MG63 (cell line): ENCODE data around the gene KLHL3. TPM values are rescaled to one million over a fixed set of nuclear protein-coding genes. Genes with fewer than 3 reads are reported as not detected.

Experiments
- DNase-seq: peaks from one replicate; pipeline ENCODE4 v3.0.0-alpha.2; 2020
- H3K27me3 ChIP-seq: fragments of 250-450 bp; sonication (Bioruptor Pico); 2 replicates; pipeline ENCODE4 v1.5.1; 2020; ENCODE audit warnings: mild to moderate bottlenecking, moderate library complexity
- H3K36me3 ChIP-seq: fragments of 250-450 bp; sonication (Bioruptor Pico); 2 replicates; pipeline ENCODE4 v1.5.1; 2020; ENCODE audit warnings: mild to moderate bottlenecking, moderate library complexity
- H3K4me3 ChIP-seq: fragments of 250-450 bp; sonication (Bioruptor Pico); 2 replicates; pipeline ENCODE4 v1.5.1; 2020; ENCODE audit warnings: mild to moderate bottlenecking, moderate library complexity
- H3K9me3 ChIP-seq: fragments of 250-450 bp; sonication (Bioruptor Pico); 2 replicates; pipeline ENCODE4 v1.5.1; 2020; ENCODE audit warnings: mild to moderate bottlenecking, moderate library complexity
- total RNA-seq: library from RNA; depleted of rRNA; stranded (reverse); fragments of >200 nt; shearing (Covaris generic); gene quantifications from 2 replicates; pipeline ENCODE4 v1.2.3, GENCODE V29; 2014; ENCODE audit warnings: low replicate concordance

The KLHL3 gene
- total RNA-seq, 1 experiment from 2014 or later: 0.82 TPM

- DNase-seq: no peak
Observed at GRCh38 chr5:137730336-137730735, 5.6 kb downstream of the KLHL3 start.

GRCh38 chr5:137728048-137728447 is 7.8 kb downstream of the KLHL3 start:
- Histone ChIP-seq H3K9me3 (0 out of 2 replicates have a peak, but pooled peaks cover 3% of the 10 kb centered on the region), H3K27me3 (peaks cover 2% of the 10 kb centered on the region; the same call in 1 of the 2 replicates), H3K4me3 (no peak overlapping the region), H3K36me3 (no peaks in the 10 kb centered on the region)
- DNase-seq: no peak

More at GRCh38 chr5:137730336-137730735, 5.6 kb downstream of the KLHL3 start:
- Histone ChIP-seq H3K27me3 (no peaks in the 10 kb centered on the region), H3K4me3 (no peak overlapping the region), H3K9me3 (no peaks in the 10 kb centered on the region), H3K36me3 (no peaks in the 10 kb centered on the region)

GRCh38 chr5:137727623-137728022 is 8.3 kb downstream of the KLHL3 start:
- H3K9me3 ChIP-seq: 0 out of 2 replicates have a peak, but pooled peaks cover 3% of the 10 kb centered on the region
- H3K36me3 ChIP-seq: no peaks in the 10 kb centered on the region
- no peak overlapping the region for H3K4me3 ChIP-seq
- peaks cover 2% of the 10 kb centered on the region; the same call in 1 of the 2 replicates for H3K27me3 ChIP-seq
- DNase-seq: no peak

GRCh38 chr5:137724251-137724650 is 11.6 kb downstream of the KLHL3 start:
- peaks cover 2% of the 10 kb centered on the region; the same call in 1 of the 2 replicates for H3K27me3 ChIP-seq
- H3K9me3 ChIP-seq: 0 out of 2 replicates have a peak, but pooled peaks cover 3% of the 10 kb centered on the region
- DNase-seq: no peak
- no peaks in the 10 kb centered on the region for H3K36me3 ChIP-seq
- no peak overlapping the region for H3K4me3 ChIP-seq

GRCh38 chr5:137718611-137719010 is 17.3 kb downstream of the KLHL3 start:
- no peak for DNase-seq
- H3K9me3 ChIP-seq: 0 out of 2 replicates have a peak, but pooled peaks cover 3% of the 10 kb centered on the region
- no peak overlapping the region for H3K4me3 ChIP-seq

GRCh38 chr5:137716337-137716736 is 19.6 kb downstream of the KLHL3 start:
- no peak for DNase-seq
- no peaks in the 10 kb centered on the region; the same call in 1 of the 2 replicates for H3K27me3 ChIP-seq
- H3K36me3 ChIP-seq: no peaks in the 10 kb centered on the region
- H3K4me3 ChIP-seq: no peak overlapping the region
- no peaks in the 10 kb centered on the region for H3K9me3 ChIP-seq

More at GRCh38 chr5:137718611-137719010, 17.3 kb downstream of the KLHL3 start:
- no peaks in the 10 kb centered on the region; the same call in 1 of the 2 replicates for H3K27me3 ChIP-seq
- H3K36me3 ChIP-seq: no peaks in the 10 kb centered on the region

- H3K36me3 ChIP-seq: no peaks in the 10 kb centered on the region
- no peak overlapping the region for H3K4me3 ChIP-seq
- no peak for DNase-seq
- H3K9me3 ChIP-seq: no peaks in the 10 kb centered on the region
- H3K27me3 ChIP-seq: no peaks in the 10 kb centered on the region; the same call in 1 of the 2 replicates
Observed at GRCh38 chr5:137715456-137715855, 20.4 kb downstream of the KLHL3 start.

- H3K9me3 ChIP-seq: no peaks in the 10 kb centered on the region
- no peak overlapping the region for H3K4me3 ChIP-seq
- H3K36me3 ChIP-seq: no peaks in the 10 kb centered on the region
- H3K27me3 ChIP-seq: no peaks in the 10 kb centered on the region; the same call in 1 of the 2 replicates
- DNase-seq: no peak
Observed at GRCh38 chr5:137714946-137715345, 20.9 kb downstream of the KLHL3 start.

GRCh38 chr5:137714494-137714893 is 21.4 kb downstream of the KLHL3 start:
- Histone ChIP-seq H3K27me3 (no peaks in the 10 kb centered on the region; the same call in 1 of the 2 replicates), H3K9me3 (no peaks in the 10 kb centered on the region), H3K4me3 (no peak overlapping the region), H3K36me3 (no peaks in the 10 kb centered on the region)
- no peak for DNase-seq

- Histone ChIP-seq H3K9me3 (no peaks in the 10 kb centered on the region), H3K4me3 (no peak overlapping the region), H3K36me3 (no peaks in the 10 kb centered on the region), H3K27me3 (no peaks in the 10 kb centered on the region)
- no peak for DNase-seq
Observed at GRCh38 chr5:137712139-137712667, 23.7 kb downstream of the KLHL3 start.

GRCh38 chr5:137710086-137710485 is 25.8 kb downstream of the KLHL3 start:
- Histone ChIP-seq H3K27me3 (no peaks in the 10 kb centered on the region), H3K9me3 (no peaks in the 10 kb centered on the region), H3K4me3 (no peak overlapping the region), H3K36me3 (no peaks in the 10 kb centered on the region)
- no peak for DNase-seq

- no peak for DNase-seq
- Histone ChIP-seq H3K4me3 (no peak overlapping the region), H3K9me3 (no peaks in the 10 kb centered on the region), H3K27me3 (no peaks in the 10 kb centered on the region), H3K36me3 (no peaks in the 10 kb centered on the region)
Observed at GRCh38 chr5:137708796-137709559, 26.9 kb downstream of the KLHL3 start.

GRCh38 chr5:137708062-137708461 is 27.8 kb downstream of the KLHL3 start:
- Histone ChIP-seq H3K4me3 (no peak overlapping the region), H3K9me3 (no peaks in the 10 kb centered on the region), H3K36me3 (no peaks in the 10 kb centered on the region), H3K27me3 (no peaks in the 10 kb centered on the region)
- DNase-seq: no peak

GRCh38 chr5:137706841-137707240 is 29.0 kb downstream of the KLHL3 start:
- no peak overlapping the region for H3K4me3 ChIP-seq
- H3K27me3 ChIP-seq: no peaks in the 10 kb centered on the region
- H3K9me3 ChIP-seq: no peaks in the 10 kb centered on the region
- H3K36me3 ChIP-seq: no peaks in the 10 kb centered on the region
- DNase-seq: no peak

- H3K4me3 ChIP-seq: no peak overlapping the region
- no peaks in the 10 kb centered on the region for H3K36me3 ChIP-seq
- H3K27me3 ChIP-seq: no peaks in the 10 kb centered on the region
- H3K9me3 ChIP-seq: no peaks in the 10 kb centered on the region
- DNase-seq: no peak
Observed at GRCh38 chr5:137705106-137705505, 30.8 kb downstream of the KLHL3 start.

GRCh38 chr5:137703565-137703964 is 32.3 kb downstream of the KLHL3 start:
- no peak for DNase-seq
- Histone ChIP-seq H3K4me3 (no peak overlapping the region), H3K9me3 (no peaks in the 10 kb centered on the region), H3K27me3 (no peaks in the 10 kb centered on the region), H3K36me3 (no peaks in the 10 kb centered on the region)

GRCh38 chr5:137700282-137700680 is 35.6 kb downstream of the KLHL3 start:
- no peak for DNase-seq
- Histone ChIP-seq H3K27me3 (no peaks in the 10 kb centered on the region), H3K36me3 (no peaks in the 10 kb centered on the region), H3K4me3 (no peak overlapping the region), H3K9me3 (no peaks in the 10 kb centered on the region)
